Stomach (tissue), 9 donors: ENCODE data around the gene FAM3B. TPM values are rescaled to one million over a fixed set of nuclear protein-coding genes. Genes with fewer than 3 reads are reported as not detected.

Experiments
- DNase-seq, 2 donors: peaks; one replicate each; pipeline versions ENCODE4 v3.0.0 to v3.0.0-alpha.2; 2013 to 2019
- H3K27ac ChIP-seq, 5 donors: fragments of 200-600 bp in 4 of 5; sonication (generic) in 4 of 5; one replicate each; pipeline ENCODE4 v1.5.1; 2013 to 2019; ENCODE audit warnings: mild to moderate bottlenecking in 1 of 5, moderate library complexity in 1 of 5
- H3K27me3 ChIP-seq, 3 donors: fragments of 200-600 bp; sonication (generic); one replicate each; pipeline ENCODE4 v1.5.1; 2017 to 2019; ENCODE audit warnings: mixed run types in 1 of 3
- H3K36me3 ChIP-seq, 4 donors: fragments of 200-600 bp; sonication (generic); 1 replicate in 3 of 4; 2 replicates in 1 of 4; pipeline ENCODE4 v1.5.1; 2016 to 2019
- H3K4me1 ChIP-seq, 4 donors: fragments of 200-600 bp; sonication (generic); one replicate each; pipeline ENCODE4 v1.5.1; 2016 to 2019
- H3K4me3 ChIP-seq, 4 donors: fragments of 200-600 bp; sonication (generic) in 3 of 4; one replicate each; pipeline ENCODE4 v1.5.1; 2016 to 2019; ENCODE audit warnings: mild to moderate bottlenecking in 1 of 4
- H3K9me3 ChIP-seq, 4 donors: fragments of 200-600 bp; sonication (generic); one replicate each; pipeline ENCODE4 v1.5.1; 2016 to 2019
- CTCF ChIP-seq, 7 experiments: fragments of 450-650 bp in 4 of 7; fragments of 200-600 bp in 3 of 7; sonication (generic) in 3 of 7; IDR thresholded peaks; one replicate each; pipeline ENCODE4 v1.5.1; 2016 to 2019; ENCODE audit warnings: antibody characterized with exemption in 7 of 7, control low read depth in 2 of 7, mild to moderate bottlenecking in 1 of 7
- EP300 ChIP-seq: sonication (generic); formaldehyde crosslinking; IDR thresholded peaks from one replicate; pipeline ENCODE4 v1.6.1; 2017; ENCODE audit warnings: antibody characterized with exemption
- POLR2A ChIP-seq, 4 donors: fragments of 450-650 bp; IDR thresholded peaks; one replicate each; pipeline ENCODE4 v1.6.1; 2016; ENCODE audit warnings: antibody characterized with exemption in 4 of 4, control low read depth in 2 of 4, mild to moderate bottlenecking in 1 of 4, moderate library complexity in 1 of 4
- POLR2AphosphoS5 ChIP-seq, 3 donors: sonication (generic); formaldehyde crosslinking; IDR thresholded peaks; one replicate each; pipeline ENCODE4 v1.6.1; 2016; ENCODE audit warnings: antibody characterized with exemption in 3 of 3
- WGBS, 5 donors: extraction: QIAGEN DNeasy Blood & Tissue Kit in 3 of 5; methylation state at CpG; one replicate each; pipeline versions ENCODE4 v1.1.5 to v1.1.7; 2013 to 2018; 5-methylcytosine and 5-hydroxymethylcytosine counted together
- intact Hi-C: fragments of 100-400 bp; cut with DNase I; formaldehyde crosslinking; loops from one replicate; pipeline ENCODE4 v1.15.1; 2023; ENCODE audit warnings: low total_unique reads
- polyA plus RNA-seq, 3 donors: library from polyadenylated mRNA; stranded (reverse); fragments of 200-250 nt; gene quantifications; one replicate each; pipeline ENCODE4 v1.2.3, GENCODE V29; 2013
- total RNA-seq, 5 donors: library from RNA; depleted of rRNA; stranded (reverse); fragments of >200 nt; gene quantifications; one replicate each; pipeline versions ENCODE4 v1.1.0 to v1.2.3, GENCODE V29; 2014 to 2016
- donor health status: healthy with polysubstance abuse.
- donor health status: Bipolar disorder and iron deficiency.
- donor health status: healthy.

The FAM3B gene
- total and polyA plus RNA-seq, 8 donors = 12.3 to 103 (median 89.0) TPM; not detected in 1

GRCh38 chr21:41403966-41404365, 87.4 kb downstream of the FAM3B start:
- intact Hi-C loops = no loop called here
- H3K9me3 ChIP-seq = no peaks in the 10 kb centered on the region

GRCh38 chr21:41405321-41405720, 88.7 kb downstream of the FAM3B start:
- Histone ChIP-seq H3K36me3 (peaks cover 0 to 91% (median 70%) of the 10 kb centered on the region in 4 donors), H3K27me3 (no peaks in the 10 kb centered on the region), H3K27ac (no peak overlapping the region), H3K4me1 (no peaks in the 10 kb centered on the region), H3K9me3 (no peaks in the 10 kb centered on the region), H3K4me3 (no peak overlapping the region)
- TF ChIP-seq POLR2A (IDR thresholded peaks at IDR 0.05) = no peak
- TF ChIP-seq CTCF (IDR thresholded peaks at IDR 0.05) = no peak
- TF ChIP-seq EP300 = no peak
- WGBS, 5 donors = 91 to 98% (median 97%) methylated on average over 4 of the region's 4 CpGs
- no peak for DNase-seq
- intact Hi-C loops = no loop called here

More at GRCh38 chr21:41403966-41404365, 87.4 kb downstream of the FAM3B start:
- TF ChIP-seq POLR2A (IDR thresholded peaks at IDR 0.05) (no peak), EP300 (no peak), CTCF (IDR thresholded peaks at IDR 0.05) (no peak), POLR2AphosphoS5 (IDR thresholded peaks at IDR 0.05) (no peak)
- Histone ChIP-seq H3K27me3 (no peaks in the 10 kb centered on the region), H3K36me3 (peaks cover 0 to 92% (median 70%) of the 10 kb centered on the region in 4 donors), H3K4me1 (no peaks in the 10 kb centered on the region), H3K4me3 (no peak overlapping the region), H3K27ac (no peak overlapping the region)
- WGBS, 5 donors = 87 to 97% (median 94%) methylated on average over 7 to 10 of the region's 10 CpGs
- DNase-seq = no peak

GRCh38 chr21:41406340-41406739, 89.7 kb downstream of the FAM3B start:
- 73 to 89% (median 83%) methylated on average over 6 of the region's 6 CpGs for WGBS, 5 donors
- peaks cover 0 to 5% (median 0%) of the 10 kb centered on the region in 4 donors for H3K9me3 ChIP-seq

More at GRCh38 chr21:41406340-41406739, 89.7 kb downstream of the FAM3B start:
- TF ChIP-seq POLR2AphosphoS5 (IDR thresholded peaks at IDR 0.05) (no peak), CTCF (IDR thresholded peaks at IDR 0.05) (no peak), EP300 (no peak), POLR2A (IDR thresholded peaks at IDR 0.05) (no peak)
- peaks cover 0 to 83% (median 65%) of the 10 kb centered on the region in 4 donors for H3K36me3 ChIP-seq
- intact Hi-C loops = no loop called here
- peaks cover 0 to under 1% (median 0%) of the 10 kb centered on the region in 4 donors for H3K4me1 ChIP-seq
- no peaks in the 10 kb centered on the region for H3K27me3 ChIP-seq
- no peak overlapping the region for H3K27ac ChIP-seq
- H3K4me3 ChIP-seq = no peak overlapping the region
- no peak for DNase-seq

Other genes with a start within 250 kb of the FAM3B start
- 100 to 1,000 TPM in 2 of 5 donors, 10 to 100 TPM in 2, 1 to 10 TPM in 1; 7.6 to 244 (median 83.0) TPM for gene BACE2, start 148.6 kb upstream of the FAM3B start, total RNA-seq
- 10 to 100 TPM; 18.5 to 56.2 (median 36.2) TPM for gene BACE2, start 148.6 kb upstream of the FAM3B start, polyA plus RNA-seq
- gene MX2, start 45.2 kb downstream of the FAM3B start, total RNA-seq = 10 to 100 TPM in 4 of 5 donors, 1 to 10 TPM in 1; 8.7 to 85.8 (median 51.6) TPM
- 10 to 100 TPM in 1 of 3 donors, 1 to 10 TPM in 2; 5.0 to 22.8 (median 5.3) TPM for gene MX2, start 45.2 kb downstream of the FAM3B start, polyA plus RNA-seq
- 100 to 1,000 TPM in 2 of 5 donors, 10 to 100 TPM in 3; 15.1 to 125 (median 66.9) TPM for gene MX1, start 109.4 kb downstream of the FAM3B start, total RNA-seq
- 10 to 100 TPM; 11.4 to 25.2 (median 25.1) TPM for gene MX1, start 109.4 kb downstream of the FAM3B start, polyA plus RNA-seq
- 100 to 1,000 TPM; 102 to 554 (median 195) TPM for gene TMPRSS2, start 191.4 kb downstream of the FAM3B start, total RNA-seq
- 100 to 1,000 TPM in 1 of 3 donors, 10 to 100 TPM in 2; 58.2 to 106 (median 59.2) TPM for gene TMPRSS2, start 191.4 kb downstream of the FAM3B start, polyA plus RNA-seq